HCT116 (cell line): ENCODE measurements around the gene CDHR3.

ENCODE experiments used
- ATF3 ChIP-seq: IDR thresholded peaks from 2 replicates; pipeline ENCODE4 v1.6.1; 2012
- CTCF ChIP-seq, 3 experiments: fragments of 200-600 bp in 1 of 3; sonication (generic) in 1 of 3; IDR thresholded peaks in 2 of 3; conservative IDR thresholded peaks in 1 of 3; 2 replicates each; pipeline ENCODE4 v1.5.1; 2012 to 2017; ENCODE audit warnings: low read depth in 2 of 3, low read length in 2 of 3, antibody characterized with exemption in 1 of 3, borderline replicate concordance in 1 of 3, control low read depth in 1 of 3, mild to moderate bottlenecking in 1 of 3, mixed read lengths in 1 of 3, mixed run types in 1 of 3, moderate library complexity in 1 of 3; ENCODE audit not compliant: insufficient read depth in 1 of 3
- EZH2phosphoT487 ChIP-seq: fragments of 200-600 bp; IDR thresholded peaks from 2 replicates; pipeline ENCODE4 v1.6.1; 2018; ENCODE audit warnings: antibody characterized with exemption, borderline replicate concordance
- MAX ChIP-seq: IDR thresholded peaks from 2 replicates; pipeline ENCODE4 v1.6.1; 2012
- POLR2A ChIP-seq: IDR thresholded peaks from 2 replicates; pipeline ENCODE4 v1.7.0; 2011; ENCODE audit warnings: borderline replicate concordance; ENCODE audit not compliant: insufficient read depth, insufficient read length; ENCODE audit errors: extremely low read depth
- RAD21 ChIP-seq: IDR thresholded peaks from 2 replicates; pipeline ENCODE4 v1.6.1; 2012; ENCODE audit warnings: low read depth, mild to moderate bottlenecking
- ZBTB33 ChIP-seq: IDR thresholded peaks from 2 replicates; pipeline ENCODE4 v1.6.1; 2011; ENCODE audit warnings: mild to moderate bottlenecking, low read length, moderate library complexity; ENCODE audit not compliant: insufficient replicate concordance; ENCODE audit errors: extremely low read depth

GRCh38 chr7:106036004-106036403, 72.9 kb downstream of the CDHR3 start:
- TF ChIP-seq CTCF (IDR thresholded peaks at IDR 0.05 in 2 of 3, conservative IDR thresholded peaks at IDR 0.05 in 1 of 3; ENCODE audit: borderline replicate concordance in 1 of 3, insufficient read depth in 1 of 3, low read depth in 2 of 3, low read length in 2 of 3) (no peak), ZBTB33 (no peak), EZH2phosphoT487 (no peak), RAD21 (no peak), POLR2A (no peak), ATF3 (no peak), MAX (no peak)
